ENCODE measurements around the gene KIAA1328.

Gene KIAA1328

DNA sequence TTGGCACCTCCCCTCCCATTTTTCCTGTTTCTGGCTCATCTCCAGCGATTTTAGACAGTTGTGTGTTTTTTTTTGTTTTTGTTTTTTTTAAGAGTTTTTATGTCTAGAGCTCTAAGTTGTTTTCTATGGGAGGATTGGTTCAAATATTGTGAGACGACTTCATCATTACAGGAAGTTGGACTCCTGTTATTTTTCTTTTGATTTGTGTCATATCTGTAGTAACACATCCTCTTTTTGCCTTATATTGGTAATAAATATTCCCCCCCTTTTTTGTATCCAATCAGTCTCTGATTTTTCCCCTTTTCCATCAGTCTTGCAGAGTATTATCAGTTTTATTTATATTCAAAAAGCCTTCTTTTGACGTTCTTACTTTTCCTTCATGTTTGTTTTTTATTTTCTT is 89.0 kb downstream of the KIAA1328 start:
- no peak overlapping the region for H3K27ac ChIP-seq
- TF ChIP-seq, protein P1, sequence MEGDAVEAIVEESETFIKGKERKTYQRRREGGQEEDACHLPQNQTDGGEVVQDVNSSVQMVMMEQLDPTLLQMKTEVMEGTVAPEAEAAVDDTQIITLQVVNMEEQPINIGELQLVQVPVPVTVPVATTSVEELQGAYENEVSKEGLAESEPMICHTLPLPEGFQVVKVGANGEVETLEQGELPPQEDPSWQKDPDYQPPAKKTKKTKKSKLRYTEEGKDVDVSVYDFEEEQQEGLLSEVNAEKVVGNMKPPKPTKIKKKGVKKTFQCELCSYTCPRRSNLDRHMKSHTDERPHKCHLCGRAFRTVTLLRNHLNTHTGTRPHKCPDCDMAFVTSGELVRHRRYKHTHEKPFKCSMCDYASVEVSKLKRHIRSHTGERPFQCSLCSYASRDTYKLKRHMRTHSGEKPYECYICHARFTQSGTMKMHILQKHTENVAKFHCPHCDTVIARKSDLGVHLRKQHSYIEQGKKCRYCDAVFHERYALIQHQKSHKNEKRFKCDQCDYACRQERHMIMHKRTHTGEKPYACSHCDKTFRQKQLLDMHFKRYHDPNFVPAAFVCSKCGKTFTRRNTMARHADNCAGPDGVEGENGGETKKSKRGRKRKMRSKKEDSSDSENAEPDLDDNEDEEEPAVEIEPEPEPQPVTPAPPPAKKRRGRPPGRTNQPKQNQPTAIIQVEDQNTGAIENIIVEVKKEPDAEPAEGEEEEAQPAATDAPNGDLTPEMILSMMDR (conservative IDR thresholded peaks at IDR 0.05), result no peak
- no peak for TF ChIP-seq ZFX (IDR thresholded peaks at IDR 0.05)

DNA sequence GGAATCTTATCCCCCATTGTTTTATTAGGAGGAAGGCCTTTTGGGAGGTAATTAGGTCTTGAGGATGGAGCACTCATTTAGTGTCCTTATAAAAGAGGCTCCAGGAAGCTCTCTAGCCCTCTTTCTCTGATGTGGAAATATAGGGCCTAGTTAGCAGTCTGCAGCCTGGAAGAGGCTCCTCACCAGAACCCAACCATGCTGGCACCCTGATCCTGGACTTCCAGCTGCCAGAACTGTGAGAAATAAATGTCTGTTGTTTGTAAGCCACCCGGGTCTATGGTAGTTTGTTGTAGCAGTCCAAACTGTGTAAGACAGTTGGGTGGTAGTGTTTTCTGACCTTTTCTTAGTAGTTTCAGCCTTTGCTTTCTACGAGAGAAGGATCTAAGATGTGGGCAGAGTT is 100.7 kb downstream of the KIAA1328 start:
- TF ChIP-seq ZFX (IDR thresholded peaks at IDR 0.05), result no peak
- TF ChIP-seq, protein P1 (conservative IDR thresholded peaks at IDR 0.05), result no peak
- H3K27ac ChIP-seq, result no peak overlapping the region

GRCh38 chr18:36931106-36931505 is 102.2 kb downstream of the KIAA1328 start:
- no peak for TF ChIP-seq ZFX (IDR thresholded peaks at IDR 0.05)
- TF ChIP-seq, protein P1 (conservative IDR thresholded peaks at IDR 0.05), result no peak
- H3K27ac ChIP-seq, result no peak overlapping the region

DNA sequence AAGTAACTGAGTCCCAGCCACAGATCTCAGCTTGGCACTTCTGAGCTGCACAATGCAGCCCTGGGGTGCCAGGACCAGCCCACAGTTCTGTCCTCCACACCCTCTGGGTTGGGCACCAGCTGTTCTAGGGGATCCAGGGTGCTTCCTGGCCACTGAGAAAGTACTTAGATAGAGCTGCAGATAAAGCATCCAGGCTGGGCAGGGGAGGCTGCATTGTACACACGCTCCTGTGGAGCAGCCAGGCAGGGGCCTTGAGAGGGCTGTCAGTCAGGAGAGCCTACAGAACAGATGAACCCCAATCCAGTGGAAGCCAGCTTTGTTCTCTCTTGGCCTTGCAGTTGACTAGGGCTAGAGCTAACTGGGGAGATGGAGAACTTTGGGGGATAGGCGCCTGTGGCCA is 104.6 kb downstream of the KIAA1328 start:
- no peak overlapping the region for H3K27ac ChIP-seq
- TF ChIP-seq, protein P1 (conservative IDR thresholded peaks at IDR 0.05), result no peak
- TF ChIP-seq ZFX (IDR thresholded peaks at IDR 0.05), result no peak

- H3K27ac ChIP-seq, result no peak overlapping the region
- TF ChIP-seq, protein P1 (conservative IDR thresholded peaks at IDR 0.05), result no peak
- TF ChIP-seq ZFX (IDR thresholded peaks at IDR 0.05), result no peak
Measured at GRCh38 chr18:36934884-36935283, 106.0 kb downstream of the KIAA1328 start.

- TF ChIP-seq ZFX (IDR thresholded peaks at IDR 0.05), result no peak
- TF ChIP-seq, protein P1 (conservative IDR thresholded peaks at IDR 0.05), result peak; percentile 82
- no peak overlapping the region for H3K27ac ChIP-seq
Measured at GRCh38 chr18:36942264-36942663, 113.3 kb downstream of the KIAA1328 start.

GRCh38 chr18:36947820-36948348 is 119.0 kb downstream of the KIAA1328 start:
- no peak for TF ChIP-seq ZFX (IDR thresholded peaks at IDR 0.05)
- TF ChIP-seq, protein P1 (conservative IDR thresholded peaks at IDR 0.05), result no peak

More at GRCh38 chr18:36947820-36948348, 119.0 kb downstream of the KIAA1328 start:
- no peak overlapping the region for H3K27ac ChIP-seq

Measured in C4-2B (cell line).